Trophoblast cell (in vitro differentiated cells and primary cell): Measurements from ENCODE around the gene SMTNL2.

Experiments used
- DNase-seq, 2 donors: peaks; one replicate each; pipeline ENCODE4 v3.0.0-alpha.2; 2016
- H2AFZ ChIP-seq: 2 replicates; pipeline ENCODE4 v1.6.1; 2013; ENCODE audit warnings: low read length, moderate library complexity, mild to moderate bottlenecking; ENCODE audit not compliant: insufficient read depth, poor library complexity
- H2AK5ac ChIP-seq: 2 replicates; pipeline ENCODE4 v1.6.1; 2013; ENCODE audit warnings: mild to moderate bottlenecking, low read length
- H2BK120ac ChIP-seq: 2 replicates; pipeline ENCODE4 v1.6.1; 2013; ENCODE audit warnings: low read length, mild to moderate bottlenecking, moderate library complexity; ENCODE audit not compliant: insufficient read depth, poor library complexity
- H2BK12ac ChIP-seq: 2 replicates; pipeline ENCODE4 v1.6.1; 2013; ENCODE audit warnings: mild to moderate bottlenecking, low read length, moderate library complexity
- H2BK5ac ChIP-seq: 2 replicates; pipeline ENCODE4 v1.6.1; 2013; ENCODE audit warnings: low read length, low read depth, moderate library complexity, mild to moderate bottlenecking; ENCODE audit not compliant: poor library complexity
- H3K14ac ChIP-seq: 2 replicates; pipeline ENCODE4 v1.6.1; 2013; ENCODE audit warnings: mild to moderate bottlenecking, low read length
- H3K18ac ChIP-seq: 2 replicates; pipeline ENCODE4 v1.6.1; 2013; ENCODE audit warnings: mild to moderate bottlenecking, low read length
- H3K23ac ChIP-seq: 2 replicates; pipeline ENCODE4 v1.6.1; 2013; ENCODE audit warnings: low read length
- H3K27ac ChIP-seq: 2 replicates; pipeline ENCODE4 v1.5.1; 2013; ENCODE audit warnings: low read depth, mild to moderate bottlenecking, inconsistent platforms, low read length, moderate library complexity
- H3K27me3 ChIP-seq: 2 replicates; pipeline ENCODE4 v1.6.1; 2013; ENCODE audit warnings: inconsistent platforms, mild to moderate bottlenecking, low read length, moderate library complexity; ENCODE audit not compliant: insufficient read depth
- H3K36me3 ChIP-seq, 2 experiments: 1 replicate in 1 of 2; 2 replicates in 1 of 2; pipeline ENCODE4 v1.6.1; 2013; ENCODE audit warnings: low read length in 2 of 2, mild to moderate bottlenecking in 2 of 2, moderate library complexity in 1 of 2; ENCODE audit not compliant: insufficient read depth in 2 of 2, control insufficient read depth in 1 of 2
- H3K4ac ChIP-seq: 2 replicates; pipeline ENCODE4 v1.6.1; 2013; ENCODE audit warnings: low read depth, mild to moderate bottlenecking, low read length, moderate library complexity
- H3K4me1 ChIP-seq, 2 experiments: 1 replicate in 1 of 2; 2 replicates in 1 of 2; pipeline ENCODE4 v1.6.1; 2013; ENCODE audit warnings: low read length in 2 of 2, mild to moderate bottlenecking in 2 of 2, moderate library complexity in 1 of 2; ENCODE audit not compliant: insufficient read depth in 2 of 2, control insufficient read depth in 1 of 2
- H3K4me2 ChIP-seq: 2 replicates; pipeline ENCODE4 v1.6.1; 2013; ENCODE audit warnings: inconsistent platforms, mild to moderate bottlenecking, low read length, moderate library complexity
- H3K4me3 ChIP-seq: 2 replicates; pipeline ENCODE4 v1.5.1; 2013; ENCODE audit warnings: mild to moderate bottlenecking, low read depth, low read length, inconsistent platforms
- H3K79me1 ChIP-seq: one replicate; pipeline ENCODE4 v1.6.1; 2013; ENCODE audit warnings: low read length
- H3K79me2 ChIP-seq: 2 replicates; pipeline ENCODE4 v1.6.1; 2013; ENCODE audit warnings: low read length, mild to moderate bottlenecking; ENCODE audit not compliant: control insufficient read depth, insufficient read depth, poor library complexity
- H3K9ac ChIP-seq: 2 replicates; pipeline ENCODE4 v1.6.1; 2013; ENCODE audit warnings: mild to moderate bottlenecking, low read length
- H3K9me3 ChIP-seq: 2 replicates; pipeline ENCODE4 v1.6.1; 2013; ENCODE audit warnings: low read depth, mild to moderate bottlenecking, control low read depth, inconsistent platforms, low read length; ENCODE audit not compliant: insufficient read depth
- H4K12ac ChIP-seq: 2 replicates; pipeline ENCODE4 v1.6.1; 2013; ENCODE audit warnings: low read depth, mild to moderate bottlenecking, low read length, moderate library complexity
- H4K8ac ChIP-seq: 2 replicates; pipeline ENCODE4 v1.6.1; 2013; ENCODE audit warnings: low read depth, mild to moderate bottlenecking, low read length, moderate library complexity
- H4K91ac ChIP-seq: one replicate; pipeline ENCODE4 v1.6.1; 2013; ENCODE audit warnings: low read depth, mild to moderate bottlenecking, low read length, moderate library complexity
- WGBS: extraction: QIAGEN DNeasy Blood & Tissue Kit; methylation state at CpG from one replicate; pipeline ENCODE4 v1.1.7; 2013; ENCODE audit warnings: missing lambda C conversion rate; ENCODE audit not compliant: insufficient read length, insufficient coverage; ENCODE audit errors: extremely low coverage; 5-methylcytosine and 5-hydroxymethylcytosine counted together

Gene SMTNL2

DNA sequence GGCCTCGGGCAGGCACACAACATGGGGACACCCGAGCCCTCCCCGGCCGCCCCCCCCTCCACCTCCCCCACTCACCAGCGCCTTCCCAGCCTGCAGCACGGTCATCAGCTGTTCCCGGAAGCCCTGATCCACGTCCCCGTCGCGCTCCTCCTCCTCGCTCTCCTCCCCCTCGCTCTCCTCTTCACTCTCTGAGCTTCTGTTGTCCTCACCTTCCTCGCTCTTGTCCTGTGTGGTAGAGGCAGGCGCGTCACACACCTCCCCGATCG is 39.4 kb upstream of the SMTNL2 start:
- H2AFZ ChIP-seq: no peak overlapping the region
- H3K4me1 ChIP-seq: peaks cover 0 to 9% of the 10 kb centered on the region in 2 experiments
- no peak overlapping the region for H3K4ac ChIP-seq
- no peak overlapping the region for H2AK5ac ChIP-seq
- H3K23ac ChIP-seq: no peak overlapping the region
- H3K79me2 ChIP-seq: no peaks in the 10 kb centered on the region
- H3K27me3 ChIP-seq: no peaks in the 10 kb centered on the region
- H3K36me3 ChIP-seq: peaks cover 65 to 71% of the 10 kb centered on the region in 2 experiments
- H3K79me1 ChIP-seq: no peaks in the 10 kb centered on the region
- no CpG with 5 or more reads among the region's 18 CpGs for WGBS
- H3K4me3 ChIP-seq: no peak overlapping the region
- no peak overlapping the region for H3K27ac ChIP-seq
- H3K9me3 ChIP-seq: peaks cover 1% of the 10 kb centered on the region
- no peak overlapping the region for H3K18ac ChIP-seq
- H2BK5ac ChIP-seq: no peak overlapping the region
- H2BK12ac ChIP-seq: no peak overlapping the region
- no peak overlapping the region for H3K9ac ChIP-seq
- no peak overlapping the region for H3K4me2 ChIP-seq
- H4K8ac ChIP-seq: no peak overlapping the region
- H3K14ac ChIP-seq: no peak overlapping the region
- H4K91ac ChIP-seq: no peak overlapping the region
- no peak overlapping the region for H2BK120ac ChIP-seq
- H4K12ac ChIP-seq: no peak overlapping the region
- DNase-seq: no peak

DNA sequence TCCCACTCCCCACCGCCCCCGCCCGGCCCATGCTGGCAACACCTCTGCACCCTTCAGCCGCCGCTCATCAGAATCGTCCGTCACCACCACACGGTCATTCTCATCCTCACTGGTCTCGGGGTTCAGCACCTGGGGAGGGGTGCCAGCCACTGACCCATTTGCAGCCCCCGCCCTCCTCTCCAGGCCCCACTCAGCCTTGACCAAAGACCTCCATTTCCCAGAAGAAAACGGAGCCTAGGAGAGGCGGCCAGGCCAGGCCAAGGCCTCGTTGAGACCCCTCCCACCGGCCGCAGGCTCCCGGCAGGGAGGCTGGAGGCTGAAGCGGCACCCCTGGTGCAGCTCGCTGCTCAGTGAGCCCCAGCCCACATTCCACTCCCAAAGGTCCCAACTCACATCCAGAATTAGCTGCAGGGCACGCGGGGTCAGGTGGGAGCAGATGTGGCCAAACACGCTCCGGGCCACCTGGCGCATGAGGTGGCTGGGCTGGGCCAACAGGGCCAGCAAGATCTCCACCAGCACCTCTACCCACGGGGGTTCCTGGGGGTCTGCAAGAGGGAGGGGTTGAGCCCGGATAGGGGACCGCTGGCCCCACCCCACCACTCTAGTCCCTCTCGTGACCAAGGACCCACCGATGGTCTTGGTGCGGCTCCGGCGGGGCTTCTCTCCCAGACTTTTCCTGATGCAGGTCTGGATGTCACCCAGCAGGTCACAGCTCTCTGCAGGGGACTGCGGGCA is 38.9 kb upstream of the SMTNL2 start:
- Histone ChIP-seq H4K91ac (no peak overlapping the region), H2AFZ (no peak overlapping the region), H4K12ac (peak overlapping the region; percentile 15), H3K4ac (no peak overlapping the region), H3K4me2 (no peak overlapping the region), H2BK120ac (no peak overlapping the region), H4K8ac (no peak overlapping the region), H3K36me3 (peaks cover 65 to 71% of the 10 kb centered on the region in 2 experiments), H3K9ac (no peak overlapping the region), H3K79me1 (no peaks in the 10 kb centered on the region), H3K18ac (no peak overlapping the region), H3K27me3 (no peaks in the 10 kb centered on the region), H2AK5ac (no peak overlapping the region), H3K9me3 (peaks cover 1% of the 10 kb centered on the region), H3K27ac (no peak overlapping the region), H3K23ac (no peak overlapping the region), H3K4me1 (peaks cover 0 to 11% of the 10 kb centered on the region in 2 experiments), H3K4me3 (no peak overlapping the region), H3K14ac (no peak overlapping the region), H2BK12ac (no peak overlapping the region), H2BK5ac (no peak overlapping the region), H3K79me2 (no peaks in the 10 kb centered on the region)
- DNase-seq: peak in 1 of 2 donors; percentile 64
- no CpG with 5 or more reads among the region's 32 CpGs for WGBS

DNA sequence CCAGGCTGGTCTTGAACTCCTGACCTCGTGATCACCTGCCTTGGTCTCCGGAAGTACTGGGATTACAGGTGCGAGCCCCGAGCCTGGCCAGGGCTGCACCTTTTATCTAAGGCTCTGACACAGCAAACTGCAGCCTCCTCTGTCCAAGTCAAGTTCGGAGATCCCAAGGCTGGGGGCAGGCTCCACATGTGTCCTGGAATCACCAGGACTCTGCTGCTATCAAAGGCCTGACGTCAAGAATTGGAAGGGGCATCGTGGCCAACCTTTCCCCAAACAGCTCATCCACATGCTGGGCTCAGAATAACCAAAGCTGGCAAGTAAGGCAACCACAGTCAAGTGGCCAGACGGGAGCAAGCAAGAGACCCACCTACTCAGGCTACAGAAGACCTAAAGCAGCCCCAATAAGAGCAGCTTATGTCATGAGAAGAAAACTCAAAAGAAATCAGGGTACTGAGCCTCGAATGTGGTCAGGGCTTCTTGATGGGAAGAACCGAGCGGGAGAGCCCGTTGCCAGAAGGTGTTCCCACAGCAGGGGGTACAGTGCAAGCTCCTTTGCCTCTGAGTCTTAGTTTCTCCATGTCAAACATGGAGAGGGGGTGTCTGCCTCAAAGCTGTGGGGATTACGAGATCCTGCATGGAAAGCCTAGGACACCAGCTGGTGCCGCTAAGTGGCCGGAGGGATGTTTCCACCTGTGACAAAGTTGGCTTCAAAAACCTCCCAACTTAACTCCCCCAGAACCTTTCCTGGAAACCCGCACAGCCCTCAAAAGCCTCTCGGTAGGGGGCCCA is 37.0 kb upstream of the SMTNL2 start:
- no peak for DNase-seq
- no peak overlapping the region for H2BK5ac ChIP-seq
- WGBS: no CpG with 5 or more reads among the region's 17 CpGs
- peaks cover 3% of the 10 kb centered on the region for H3K9me3 ChIP-seq
- no peaks in the 10 kb centered on the region for H3K27me3 ChIP-seq
- H4K91ac ChIP-seq: no peak overlapping the region
- no peak overlapping the region for H3K4ac ChIP-seq
- peaks cover 0 to 11% of the 10 kb centered on the region in 2 experiments for H3K4me1 ChIP-seq
- H3K4me2 ChIP-seq: no peak overlapping the region
- peaks cover 62 to 72% of the 10 kb centered on the region in 2 experiments for H3K36me3 ChIP-seq
- H4K8ac ChIP-seq: no peak overlapping the region
- no peak overlapping the region for H3K14ac ChIP-seq
- no peaks in the 10 kb centered on the region for H3K79me2 ChIP-seq
- H2AK5ac ChIP-seq: no peak overlapping the region
- no peak overlapping the region for H3K9ac ChIP-seq
- no peak overlapping the region for H3K18ac ChIP-seq
- H3K23ac ChIP-seq: no peak overlapping the region
- no peaks in the 10 kb centered on the region for H3K79me1 ChIP-seq
- H4K12ac ChIP-seq: no peak overlapping the region
- no peak overlapping the region for H2BK120ac ChIP-seq
- no peak overlapping the region for H3K4me3 ChIP-seq
- no peak overlapping the region for H2BK12ac ChIP-seq
- H2AFZ ChIP-seq: no peak overlapping the region
- H3K27ac ChIP-seq: no peak overlapping the region

DNA sequence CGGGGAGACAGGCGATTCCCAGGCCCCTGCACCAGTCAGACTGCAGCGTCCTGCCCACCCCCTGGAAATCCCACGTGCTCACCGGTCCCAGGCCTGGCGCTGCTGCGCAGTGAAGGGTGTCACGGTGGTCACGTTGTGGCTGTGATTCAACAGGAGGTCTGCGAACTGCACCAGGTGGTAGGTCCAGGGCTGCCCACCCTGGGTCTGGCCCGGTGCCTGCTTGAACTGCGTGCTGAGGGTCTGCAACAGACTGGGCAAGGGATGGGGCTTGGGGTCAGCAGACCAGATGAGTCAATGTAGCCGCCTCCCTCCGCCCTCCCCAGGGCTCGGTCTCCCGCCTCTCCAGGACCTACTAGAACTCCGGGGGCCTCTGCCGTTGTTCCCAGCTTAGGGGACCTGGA is 36.3 kb upstream of the SMTNL2 start:
- no peak overlapping the region for H3K18ac ChIP-seq
- H4K8ac ChIP-seq: no peak overlapping the region
- H3K4me2 ChIP-seq: no peak overlapping the region
- H3K4me1 ChIP-seq: peaks cover 0 to 11% of the 10 kb centered on the region in 2 experiments
- H2BK5ac ChIP-seq: no peak overlapping the region
- H4K91ac ChIP-seq: no peak overlapping the region
- no peak overlapping the region for H2AFZ ChIP-seq
- H3K23ac ChIP-seq: no peak overlapping the region
- H2BK12ac ChIP-seq: no peak overlapping the region
- no peak overlapping the region for H3K4me3 ChIP-seq
- no peak overlapping the region for H3K4ac ChIP-seq
- no peak overlapping the region for H2BK120ac ChIP-seq
- no CpG with 5 or more reads among the region's 18 CpGs for WGBS
- no peak overlapping the region for H3K9ac ChIP-seq
- DNase-seq: no peak
- H3K79me1 ChIP-seq: no peaks in the 10 kb centered on the region
- H3K79me2 ChIP-seq: no peaks in the 10 kb centered on the region
- no peak overlapping the region for H3K27ac ChIP-seq
- no peak overlapping the region for H3K14ac ChIP-seq
- H4K12ac ChIP-seq: no peak overlapping the region
- H3K36me3 ChIP-seq: peaks cover 56 to 67% of the 10 kb centered on the region in 2 experiments
- H3K27me3 ChIP-seq: no peaks in the 10 kb centered on the region
- H3K9me3 ChIP-seq: peaks cover 3% of the 10 kb centered on the region
- H2AK5ac ChIP-seq: no peak overlapping the region
